Measurements from ENCODE around the gene ABCC12. TPM values are rescaled to one million over a fixed set of nuclear protein-coding genes. Genes with fewer than 3 reads are reported as not detected.
A peak's percentile ranks its signal among the peaks of the same experiment; 100 is the strongest.

ABCC12 gene
- total RNA-seq, 1 experiment from 2014 or later = not detected

DNA sequence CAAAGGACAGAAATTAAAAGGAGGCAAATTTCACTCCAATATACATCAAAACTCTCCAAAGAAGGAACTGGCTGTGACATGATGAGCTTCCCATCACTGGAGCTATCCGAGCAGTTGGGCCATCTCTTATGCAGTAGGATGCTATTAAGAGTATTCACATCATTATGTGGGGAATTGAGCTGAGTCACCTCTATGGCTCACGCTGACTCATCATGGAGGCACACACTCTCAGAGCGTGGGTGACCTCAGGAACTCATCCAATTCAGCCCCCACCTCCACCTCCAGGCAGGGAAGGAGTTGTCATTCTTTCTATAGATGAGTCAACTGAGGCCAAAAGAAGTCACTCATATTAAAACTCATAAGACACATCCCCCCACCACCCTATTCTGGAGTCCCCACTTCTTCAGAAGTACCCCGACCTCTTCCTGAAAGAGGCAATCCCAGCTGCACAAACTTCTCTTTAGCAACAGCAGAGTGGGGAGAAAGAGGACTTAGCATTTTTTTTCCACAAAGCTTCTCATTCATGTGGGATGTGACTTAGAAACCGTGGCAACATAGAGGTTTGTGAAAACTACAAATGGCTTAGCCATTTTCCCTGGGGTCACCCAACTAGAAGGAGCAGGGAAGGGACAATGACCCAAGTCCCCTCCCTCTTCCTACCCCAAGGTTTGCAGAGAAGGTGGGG, 32.5 kb downstream of the ABCC12 start:
- peak overlapping the region in 1 of 2 experiments; percentile 8; a peak in 1 of 4 replicates for H3K4me3 ChIP-seq (replicated peaks in 1 of 2; ENCODE audit: low read depth in 1 of 2, low read length in 2 of 2)
- DNase-seq (ENCODE audit: low read depth, low spot score) = peak; percentile 85
- no peaks in the 10 kb centered on the region for H3K9me2 ChIP-seq (ENCODE audit: insufficient read depth)
- peak overlapping the region; percentile 61 for H3K4me2 ChIP-seq (ENCODE audit: low read length)
- no peaks in the 10 kb centered on the region for H3K79me2 ChIP-seq (ENCODE audit: insufficient read depth, low read length)
- H3K9me3 ChIP-seq (ENCODE audit: control insufficient read depth in 1 of 2, insufficient read depth in 1 of 2, low read depth in 1 of 2, low read length in 2 of 2) = no peaks in the 10 kb centered on the region
- intact Hi-C loops (cut with micrococcal nuclease) = loop anchor here (5.0 kb wide), 1 partner anchor 1086 kb away; no protein-coding TSS in a partner anchor
- ChIA-PET RAD21 (ENCODE audit: low non-redundant PET in 1 of 2, low total read pairs in 2 of 2, uncharacterized antibody in 2 of 2, unreplicated experiment in 2 of 2) (no interaction called here), POLR2A (no interaction called here), CTCF (interaction anchor here (0.6 to 2.1 kb wide), 6 partner anchors 10 to 1268 kb away, joined by 3 to 12 read pairs (median 7); no protein-coding TSS in a partner anchor)
- no TSS peak for BruUV-seq (replicated peaks)
- H3K27me3 ChIP-seq (ENCODE audit: insufficient read depth, low read length) = no peaks in the 10 kb centered on the region
- peak; percentile 95 for ATAC-seq
- peak overlapping the region; percentile 8; the same call in 1 of the 2 replicates for H3K27ac ChIP-seq (ENCODE audit: low read depth, low read length)
- H4K20me1 ChIP-seq (ENCODE audit: insufficient read depth) = no peaks in the 10 kb centered on the region
- H2AFZ ChIP-seq (ENCODE audit: low read depth, low read length, poor library complexity, severe bottlenecking) = peak overlapping the region; percentile 6
- H3K9ac ChIP-seq (ENCODE audit: low read length) = peak overlapping the region; percentile 4; the same call in 1 of the 2 replicates
- H3K36me3 ChIP-seq (ENCODE audit: control insufficient read depth in 1 of 2, insufficient read depth in 2 of 2, low read length in 2 of 2) = no peaks in the 10 kb centered on the region
- H3K4me1 ChIP-seq (ENCODE audit: control insufficient read depth in 1 of 2, insufficient read depth in 2 of 2, low read length in 2 of 2) = peaks cover 10 to 32% of the 10 kb centered on the region in 2 experiments
- TF ChIP-seq CEBPB (IDR thresholded peaks at IDR 0.05; ENCODE audit: low read depth) = peak; percentile 50; the same call in 1 of the 2 replicates
- TF ChIP-seq POLR2A (IDR thresholded peaks at IDR 0.05; ENCODE audit: borderline replicate concordance, extremely low read depth, insufficient read depth, insufficient read length) = no peak
- TF ChIP-seq POLR2AphosphoS5 (IDR thresholded peaks at IDR 0.05; ENCODE audit: low read depth, low read length) = 0 out of 2 replicates have a peak, but pooled peaks have one; percentile 15
- no peak for TF ChIP-seq EZH2 (IDR thresholded peaks at IDR 0.05)
- no peak for TF ChIP-seq EZH2phosphoT487 (IDR thresholded peaks at IDR 0.05; ENCODE audit: borderline replicate concordance)
- TF ChIP-seq EGR1 (IDR thresholded peaks at IDR 0.05; ENCODE audit: low read depth) = peak; percentile 97
- TF ChIP-seq JUND (IDR thresholded peaks at IDR 0.05) = peak; percentile 96
- peak; percentile 91 for TF ChIP-seq SP1 (IDR thresholded peaks at IDR 0.05; ENCODE audit: low read depth)
- TF ChIP-seq SIN3A (IDR thresholded peaks at IDR 0.05; ENCODE audit: low read depth) = peak; percentile 59; the same call in 1 of the 2 replicates
- TF ChIP-seq SRF (IDR thresholded peaks at IDR 0.05; ENCODE audit: low read depth) = peak; percentile 68; the same call in 1 of the 2 replicates
- no peak for TF ChIP-seq RAD21 (IDR thresholded peaks at IDR 0.05; ENCODE audit: low read depth)
- TF ChIP-seq, protein P1, sequence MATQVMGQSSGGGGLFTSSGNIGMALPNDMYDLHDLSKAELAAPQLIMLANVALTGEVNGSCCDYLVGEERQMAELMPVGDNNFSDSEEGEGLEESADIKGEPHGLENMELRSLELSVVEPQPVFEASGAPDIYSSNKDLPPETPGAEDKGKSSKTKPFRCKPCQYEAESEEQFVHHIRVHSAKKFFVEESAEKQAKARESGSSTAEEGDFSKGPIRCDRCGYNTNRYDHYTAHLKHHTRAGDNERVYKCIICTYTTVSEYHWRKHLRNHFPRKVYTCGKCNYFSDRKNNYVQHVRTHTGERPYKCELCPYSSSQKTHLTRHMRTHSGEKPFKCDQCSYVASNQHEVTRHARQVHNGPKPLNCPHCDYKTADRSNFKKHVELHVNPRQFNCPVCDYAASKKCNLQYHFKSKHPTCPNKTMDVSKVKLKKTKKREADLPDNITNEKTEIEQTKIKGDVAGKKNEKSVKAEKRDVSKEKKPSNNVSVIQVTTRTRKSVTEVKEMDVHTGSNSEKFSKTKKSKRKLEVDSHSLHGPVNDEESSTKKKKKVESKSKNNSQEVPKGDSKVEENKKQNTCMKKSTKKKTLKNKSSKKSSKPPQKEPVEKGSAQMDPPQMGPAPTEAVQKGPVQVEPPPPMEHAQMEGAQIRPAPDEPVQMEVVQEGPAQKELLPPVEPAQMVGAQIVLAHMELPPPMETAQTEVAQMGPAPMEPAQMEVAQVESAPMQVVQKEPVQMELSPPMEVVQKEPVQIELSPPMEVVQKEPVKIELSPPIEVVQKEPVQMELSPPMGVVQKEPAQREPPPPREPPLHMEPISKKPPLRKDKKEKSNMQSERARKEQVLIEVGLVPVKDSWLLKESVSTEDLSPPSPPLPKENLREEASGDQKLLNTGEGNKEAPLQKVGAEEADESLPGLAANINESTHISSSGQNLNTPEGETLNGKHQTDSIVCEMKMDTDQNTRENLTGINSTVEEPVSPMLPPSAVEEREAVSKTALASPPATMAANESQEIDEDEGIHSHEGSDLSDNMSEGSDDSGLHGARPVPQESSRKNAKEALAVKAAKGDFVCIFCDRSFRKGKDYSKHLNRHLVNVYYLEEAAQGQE (IDR thresholded peaks at IDR 0.05; ENCODE audit: low read depth) = no peak
- TF ChIP-seq YY1 (IDR thresholded peaks at IDR 0.05; ENCODE audit: extremely low read depth, insufficient replicate concordance, low read depth, low read length) = peak; percentile 76
- no peak for TF ChIP-seq ZNF274 (IDR thresholded peaks at IDR 0.05; ENCODE audit: low read depth, low read length)
- TF ChIP-seq, protein P2, sequence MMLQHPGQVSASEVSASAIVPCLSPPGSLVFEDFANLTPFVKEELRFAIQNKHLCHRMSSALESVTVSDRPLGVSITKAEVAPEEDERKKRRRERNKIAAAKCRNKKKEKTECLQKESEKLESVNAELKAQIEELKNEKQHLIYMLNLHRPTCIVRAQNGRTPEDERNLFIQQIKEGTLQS (IDR thresholded peaks at IDR 0.05) = peak; percentile 56; the same call in 1 of the 2 replicates
- peak; percentile 99 for TF ChIP-seq FOSL1 (IDR thresholded peaks at IDR 0.05; ENCODE audit: low read depth)
- TF ChIP-seq, protein P3, sequence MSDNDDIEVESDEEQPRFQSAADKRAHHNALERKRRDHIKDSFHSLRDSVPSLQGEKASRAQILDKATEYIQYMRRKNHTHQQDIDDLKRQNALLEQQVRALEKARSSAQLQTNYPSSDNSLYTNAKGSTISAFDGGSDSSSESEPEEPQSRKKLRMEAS (IDR thresholded peaks at IDR 0.05) = peak; percentile 60
- TF ChIP-seq ELF1 (IDR thresholded peaks at IDR 0.05; ENCODE audit: borderline replicate concordance, low read depth) = no peak
- TF ChIP-seq, protein P4, sequence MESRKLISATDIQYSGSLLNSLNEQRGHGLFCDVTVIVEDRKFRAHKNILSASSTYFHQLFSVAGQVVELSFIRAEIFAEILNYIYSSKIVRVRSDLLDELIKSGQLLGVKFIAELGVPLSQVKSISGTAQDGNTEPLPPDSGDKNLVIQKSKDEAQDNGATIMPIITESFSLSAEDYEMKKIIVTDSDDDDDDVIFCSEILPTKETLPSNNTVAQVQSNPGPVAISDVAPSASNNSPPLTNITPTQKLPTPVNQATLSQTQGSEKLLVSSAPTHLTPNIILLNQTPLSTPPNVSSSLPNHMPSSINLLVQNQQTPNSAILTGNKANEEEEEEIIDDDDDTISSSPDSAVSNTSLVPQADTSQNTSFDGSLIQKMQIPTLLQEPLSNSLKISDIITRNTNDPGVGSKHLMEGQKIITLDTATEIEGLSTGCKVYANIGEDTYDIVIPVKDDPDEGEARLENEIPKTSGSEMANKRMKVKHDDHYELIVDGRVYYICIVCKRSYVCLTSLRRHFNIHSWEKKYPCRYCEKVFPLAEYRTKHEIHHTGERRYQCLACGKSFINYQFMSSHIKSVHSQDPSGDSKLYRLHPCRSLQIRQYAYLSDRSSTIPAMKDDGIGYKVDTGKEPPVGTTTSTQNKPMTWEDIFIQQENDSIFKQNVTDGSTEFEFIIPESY (IDR thresholded peaks at IDR 0.05; ENCODE audit: extremely low read depth, insufficient replicate concordance, low read length) = no peak
- peak; percentile 88 for TF ChIP-seq CBX3 (IDR thresholded peaks at IDR 0.05; ENCODE audit: low read depth)

Measured in HCT116 (cell line).